ENCODE data around the gene BLOC1S3.

Gene BLOC1S3

DNA sequence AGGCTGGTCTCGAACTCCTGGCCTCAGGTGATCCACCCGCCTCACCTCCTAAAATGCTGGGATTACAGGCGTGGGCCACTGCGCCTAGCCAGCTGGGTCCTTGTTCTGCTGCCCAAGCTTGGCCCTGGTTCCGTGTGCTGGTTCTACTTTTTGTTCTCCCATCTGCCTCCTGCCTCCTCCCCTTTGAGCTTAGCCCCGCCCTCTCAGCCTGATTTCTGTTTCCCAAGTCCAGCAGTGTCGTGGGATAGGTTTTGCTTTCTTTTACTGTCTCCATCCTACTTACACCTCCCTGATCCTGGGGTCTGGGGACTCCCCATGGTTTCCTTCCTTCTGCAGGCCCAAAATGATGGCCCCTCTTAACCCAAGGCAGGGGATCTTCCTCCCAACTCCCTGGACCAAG, 2.4 kb downstream of the BLOC1S3 start:
- DNase-seq (ENCODE audit: low read depth in 1 of 2, low spot score in 1 of 2): no peak

DNA sequence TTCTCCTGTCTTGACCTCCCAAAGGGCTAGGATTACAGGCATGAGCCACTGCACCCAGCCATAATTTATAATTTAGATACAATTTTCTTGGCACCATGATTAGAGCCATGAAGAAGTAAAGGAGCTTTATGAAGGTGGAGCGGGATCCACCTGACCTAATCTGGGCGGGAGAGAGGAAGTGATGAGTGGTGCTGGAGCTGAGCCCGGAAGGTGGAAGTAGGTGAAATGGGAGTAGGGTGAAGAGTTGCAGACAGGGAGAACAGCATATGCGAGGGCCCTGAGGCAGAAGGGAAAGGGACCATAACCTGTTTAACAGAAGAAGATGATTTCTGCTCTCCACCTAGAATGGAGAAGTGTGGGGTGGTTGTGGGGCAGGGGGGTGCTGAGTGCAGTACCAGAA, 4.2 kb downstream of the BLOC1S3 start:
- no peak for DNase-seq (ENCODE audit: low read depth in 1 of 2, low spot score in 1 of 2)

GRCh38 chr19:45184115-45184514, 5.5 kb downstream of the BLOC1S3 start:
- no peak for DNase-seq (ENCODE audit: low read depth in 1 of 2, low spot score in 1 of 2)

DNA sequence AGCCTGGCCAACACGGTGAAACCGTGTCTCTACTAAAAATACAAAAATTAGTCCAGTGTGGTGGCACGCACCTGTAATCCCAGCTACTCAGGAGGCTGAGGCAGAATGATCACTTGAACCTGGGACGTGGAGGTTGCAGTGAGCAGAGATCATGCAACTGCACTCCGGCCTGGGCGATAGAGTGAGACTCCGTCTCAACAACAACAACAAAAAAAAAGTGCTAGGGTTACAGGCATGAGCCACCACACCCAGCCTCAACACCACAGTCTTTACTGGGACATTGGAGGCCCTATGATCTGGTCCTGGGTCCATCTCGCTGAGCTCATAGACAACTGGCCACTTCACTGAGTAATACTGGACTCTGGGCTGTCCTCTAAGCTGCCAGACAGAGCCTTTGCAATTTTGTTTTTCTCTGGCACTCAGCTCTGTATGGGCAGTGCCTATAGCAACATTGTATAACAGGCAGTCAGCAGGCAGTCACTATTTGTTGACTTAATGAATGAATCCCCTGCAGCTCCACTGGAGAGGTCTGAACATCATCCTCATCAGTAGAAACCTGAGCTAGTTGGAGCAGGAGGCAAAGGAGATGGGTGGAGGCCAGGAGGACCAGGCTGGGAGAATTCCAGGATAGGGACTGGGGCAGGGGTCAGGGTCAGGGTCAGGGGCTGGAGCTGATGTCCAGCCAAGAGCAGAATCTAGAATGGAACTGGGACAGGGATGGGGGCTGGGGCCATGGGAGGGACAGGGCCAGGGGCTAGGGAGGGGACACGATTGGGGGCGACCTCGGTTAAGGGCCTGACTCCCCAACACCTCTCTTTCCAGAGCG, 8.1 kb downstream of the BLOC1S3 start:
- DNase-seq (ENCODE audit: low read depth in 1 of 2, low spot score in 1 of 2): no peak

- DNase-seq (ENCODE audit: low read depth in 1 of 2, low spot score in 1 of 2): no peak
Observed at GRCh38 chr19:45187421-45188100, 9.0 kb downstream of the BLOC1S3 start.

- no peak for DNase-seq (ENCODE audit: low read depth in 1 of 2, low spot score in 1 of 2)
Observed at GRCh38 chr19:45189971-45190370, 11.4 kb downstream of the BLOC1S3 start.

- no peak for DNase-seq (ENCODE audit: low read depth in 1 of 2, low spot score in 1 of 2)
Observed at GRCh38 chr19:45191375-45191774, 12.8 kb downstream of the BLOC1S3 start.

DNA sequence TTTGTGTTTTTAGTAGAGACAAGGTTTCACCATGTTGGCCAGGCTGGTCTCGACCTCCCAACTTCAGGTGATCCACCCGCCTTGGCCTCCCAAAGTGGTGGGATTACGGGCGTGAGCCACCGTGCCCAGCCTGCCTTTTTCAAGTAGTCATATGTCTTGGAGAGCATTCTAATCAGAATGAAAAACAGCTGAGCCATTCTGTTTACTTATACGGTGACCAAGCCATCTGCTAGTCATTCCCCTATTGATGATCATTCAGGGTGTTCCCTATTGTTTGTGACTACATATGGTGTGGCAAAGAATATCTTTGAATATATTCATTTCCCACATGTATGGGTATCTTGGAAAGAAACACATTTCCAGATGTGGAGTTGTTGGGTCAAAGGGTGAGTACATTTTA, 17.2 kb downstream of the BLOC1S3 start:
- no peak for DNase-seq (ENCODE audit: low read depth in 1 of 2, low spot score in 1 of 2)

- DNase-seq (ENCODE audit: low read depth in 1 of 2, low spot score in 1 of 2): no peak
Observed at GRCh38 chr19:45200568-45200967, 22.0 kb downstream of the BLOC1S3 start.

DNA sequence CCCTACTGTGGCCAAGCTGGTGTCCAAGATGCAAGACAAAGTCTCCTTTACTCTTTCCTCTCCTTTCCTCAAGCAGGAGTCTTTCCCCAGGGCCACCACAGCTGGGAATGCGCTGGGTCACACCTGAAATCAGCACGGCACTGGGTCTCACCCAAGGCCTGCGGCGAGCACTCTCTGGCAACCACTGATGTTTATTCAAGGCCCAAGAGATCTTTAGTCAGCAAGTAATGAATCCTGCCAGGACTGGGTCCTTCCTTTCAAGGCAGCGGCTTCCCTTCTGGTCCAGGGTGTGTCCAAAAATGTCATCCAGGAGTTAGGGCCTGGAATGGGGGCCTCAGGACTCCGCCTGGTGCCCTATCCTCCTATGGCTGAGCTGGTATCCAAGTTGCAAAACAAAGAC, 24.1 kb downstream of the BLOC1S3 start:
- no peak for DNase-seq (ENCODE audit: low read depth in 1 of 2, low spot score in 1 of 2)

- DNase-seq (ENCODE audit: low read depth in 1 of 2, low spot score in 1 of 2): no peak
Observed at GRCh38 chr19:45205810-45206209, 27.2 kb downstream of the BLOC1S3 start.

DNA sequence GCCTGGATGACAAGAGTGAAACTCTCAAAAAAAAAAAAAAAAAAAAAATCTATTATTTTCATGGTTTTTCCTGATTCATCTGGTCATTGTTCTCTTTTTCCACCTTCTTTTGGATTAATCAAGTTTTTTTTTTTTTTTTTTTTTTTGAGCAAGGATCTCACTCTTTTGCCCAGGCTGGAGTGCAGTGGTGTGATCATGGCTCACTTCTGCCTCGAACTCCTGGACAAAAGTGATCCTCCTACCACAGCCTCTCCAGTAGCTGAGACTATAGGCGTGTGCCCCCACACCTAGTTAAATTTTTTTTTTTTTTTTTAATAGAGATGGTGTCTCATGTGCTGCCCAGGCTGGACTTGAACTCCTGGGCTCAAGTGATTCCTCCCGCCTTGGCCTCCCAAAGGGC, 27.7 kb downstream of the BLOC1S3 start:
- DNase-seq (ENCODE audit: low read depth in 1 of 2, low spot score in 1 of 2): no peak

DNA sequence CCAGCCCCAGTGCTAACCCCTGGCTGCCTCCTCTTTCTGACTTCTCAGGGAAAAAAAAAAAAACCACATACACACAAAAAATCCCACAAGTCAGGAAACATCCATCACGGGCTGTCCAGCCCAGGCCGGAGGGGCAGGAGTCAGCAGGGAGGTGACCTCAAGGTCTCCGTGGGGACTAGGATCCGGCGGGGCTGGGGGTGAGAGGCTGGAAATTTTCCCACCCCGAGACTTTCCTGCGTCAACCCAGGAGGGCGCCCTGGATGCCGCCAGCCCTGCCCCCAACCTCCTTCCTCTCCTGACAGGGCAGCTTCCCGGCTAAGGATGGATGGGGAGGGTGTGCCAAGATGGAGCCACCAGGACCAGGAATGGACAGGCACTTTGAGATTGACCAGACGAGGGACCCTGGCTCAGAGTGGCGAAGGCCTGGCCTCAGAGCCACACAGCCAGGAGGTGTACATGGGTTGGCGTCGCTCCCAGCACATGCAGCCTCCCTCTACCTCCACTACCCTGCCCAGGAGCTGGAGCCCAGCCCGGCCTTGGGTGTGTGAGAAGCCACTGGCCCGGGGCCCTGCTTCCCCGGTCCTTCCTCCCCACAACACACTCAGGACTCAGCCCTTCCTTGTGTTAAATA, 33.3 kb downstream of the BLOC1S3 start:
- DNase-seq (ENCODE audit: low read depth in 1 of 2, low spot score in 1 of 2): no peak

DNA sequence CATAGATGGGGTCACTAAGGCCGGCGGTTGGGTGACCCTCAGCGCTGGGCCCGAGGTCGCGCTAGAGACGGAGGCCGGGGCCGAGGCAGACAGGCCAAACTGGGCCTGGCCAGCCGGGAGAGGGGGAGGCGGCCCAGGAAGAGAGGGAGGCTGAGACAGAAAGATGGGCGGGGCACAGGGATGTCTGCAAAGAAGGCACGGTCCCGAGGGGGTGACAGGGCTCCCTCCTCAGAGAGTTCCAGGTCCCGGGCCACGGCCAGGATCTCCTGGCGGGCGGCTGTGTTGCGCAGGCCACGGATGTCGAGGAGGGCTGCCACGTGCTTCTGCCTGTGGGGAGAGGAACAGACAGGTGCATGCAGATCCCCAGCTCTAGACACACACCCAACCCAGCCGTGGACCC, 34.4 kb downstream of the BLOC1S3 start:
- DNase-seq (ENCODE audit: low read depth in 1 of 2, low spot score in 1 of 2): no peak

- no peak for DNase-seq (ENCODE audit: low read depth in 1 of 2, low spot score in 1 of 2)
Observed at GRCh38 chr19:45215391-45216191, 37.0 kb downstream of the BLOC1S3 start.

GRCh38 chr19:45216667-45217066, 38.1 kb downstream of the BLOC1S3 start:
- DNase-seq (ENCODE audit: low read depth in 1 of 2, low spot score in 1 of 2): no peak

DNA sequence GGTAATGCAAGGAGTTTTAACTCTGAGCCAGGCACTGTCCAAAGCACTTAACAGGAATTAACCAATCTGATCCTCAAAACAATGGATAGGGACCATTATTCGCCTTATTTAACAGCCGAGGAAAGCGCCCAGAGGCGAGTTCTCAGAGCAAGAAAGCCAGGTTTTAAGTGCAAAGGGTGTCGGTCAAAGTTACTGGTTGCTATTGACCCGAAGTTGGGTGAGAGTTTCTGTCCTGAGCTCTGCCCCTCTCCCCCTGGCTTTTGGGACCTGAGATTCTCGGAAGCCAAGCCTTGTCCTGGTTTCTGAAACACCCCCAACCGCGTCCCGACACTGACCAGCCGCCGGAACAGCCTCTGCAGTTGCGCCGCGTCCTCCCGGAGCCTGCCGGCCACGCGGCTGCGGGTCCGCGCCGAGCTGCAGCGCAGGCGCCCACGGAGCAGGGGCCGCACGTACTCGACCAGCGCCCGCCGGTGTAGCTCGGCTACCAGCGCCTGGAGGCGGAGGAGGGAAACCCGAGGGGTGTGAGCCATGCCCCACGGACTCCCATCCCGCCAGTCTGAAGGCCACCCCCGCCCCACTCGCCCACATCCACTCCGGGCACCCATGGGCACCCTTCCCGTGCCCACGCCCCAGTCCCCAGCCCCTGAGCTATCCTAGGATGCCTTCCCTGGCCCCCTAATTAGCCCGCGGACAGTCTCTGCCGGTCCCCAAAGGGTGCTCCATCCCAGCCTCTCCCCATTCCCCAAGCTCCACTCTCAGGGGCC, 38.8 kb downstream of the BLOC1S3 start:
- no peak for DNase-seq (ENCODE audit: low read depth in 1 of 2, low spot score in 1 of 2)

- DNase-seq (ENCODE audit: low read depth in 1 of 2, low spot score in 1 of 2): no peak
Observed at GRCh38 chr19:45217957-45218334, 39.4 kb downstream of the BLOC1S3 start.

GRCh38 chr19:45218426-45218825, 39.8 kb downstream of the BLOC1S3 start:
- DNase-seq (ENCODE audit: low read depth in 1 of 2, low spot score in 1 of 2): no peak

DNA sequence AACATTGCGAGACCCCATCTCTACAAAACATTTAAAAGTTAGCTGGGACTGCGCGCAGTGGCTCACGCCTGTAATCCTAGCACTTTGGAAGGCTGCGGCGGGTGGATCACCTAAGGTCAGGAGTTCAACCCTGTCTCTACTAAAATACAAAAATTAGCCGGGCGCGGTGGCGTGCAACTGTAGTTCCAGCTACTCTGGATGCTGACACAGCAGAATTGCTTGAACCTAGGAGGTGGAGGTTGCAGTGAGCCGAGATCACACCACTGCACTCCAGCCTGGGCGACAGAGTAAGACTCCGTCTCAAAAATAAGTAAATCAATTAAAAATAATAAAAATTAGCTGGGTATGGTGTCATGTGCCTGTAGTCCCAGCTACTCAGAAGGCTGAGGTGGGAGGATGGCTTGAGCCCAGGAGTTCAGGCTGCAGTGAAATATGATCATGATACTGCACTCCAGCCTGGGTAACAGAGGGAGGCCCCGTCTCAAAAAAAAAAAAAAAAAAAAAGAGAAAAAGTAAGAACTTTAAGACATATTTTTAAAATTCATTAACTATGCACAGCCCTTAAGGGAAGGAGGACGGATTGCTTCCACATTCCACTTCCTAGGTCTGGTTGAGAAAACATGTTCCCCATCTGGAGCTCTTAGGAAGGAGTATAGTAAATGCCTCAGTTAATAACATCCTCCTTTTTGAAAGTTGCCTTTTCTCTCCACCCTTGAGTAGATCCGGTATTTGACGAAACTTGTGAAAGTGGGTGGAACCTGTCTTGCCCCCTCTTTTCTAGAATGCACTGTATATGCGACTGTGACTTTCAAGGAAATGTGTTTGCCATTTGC, 40.5 kb downstream of the BLOC1S3 start:
- DNase-seq (ENCODE audit: low read depth in 1 of 2, low spot score in 1 of 2): no peak

Measured in activated CD4-positive, alpha-beta T cell treated with anti-CD3 and anti-CD28 coated beads, Interleukin-2, amount 50 U/mL, for 24 hours (primary cell).